Gastrocnemius medialis (tissue), 4 donors: ENCODE measurements around the gene CTSD.

Experiments used
- POLR2A ChIP-seq, 2 donors: fragments of 450-650 bp; IDR thresholded peaks; one replicate each; pipeline ENCODE4 v1.6.1; 2017; ENCODE audit warnings: antibody characterized with exemption in 2 of 2, mild to moderate bottlenecking in 2 of 2, moderate library complexity in 2 of 2
- TF ChIP-seq, protein P1 (sequence below), 5 experiments: fragments of 450-650 bp in 3 of 5; fragments of 200-600 bp in 2 of 5; sonication (generic) in 2 of 5; IDR thresholded peaks in 4 of 5; conservative IDR thresholded peaks in 1 of 5; 1 replicate in 4 of 5; 2 replicates in 1 of 5; pipeline ENCODE4 v1.5.1; 2016 to 2019; ENCODE audit warnings: antibody characterized with exemption in 5 of 5, mild to moderate bottlenecking in 3 of 5, moderate library complexity in 3 of 5

DNA sequence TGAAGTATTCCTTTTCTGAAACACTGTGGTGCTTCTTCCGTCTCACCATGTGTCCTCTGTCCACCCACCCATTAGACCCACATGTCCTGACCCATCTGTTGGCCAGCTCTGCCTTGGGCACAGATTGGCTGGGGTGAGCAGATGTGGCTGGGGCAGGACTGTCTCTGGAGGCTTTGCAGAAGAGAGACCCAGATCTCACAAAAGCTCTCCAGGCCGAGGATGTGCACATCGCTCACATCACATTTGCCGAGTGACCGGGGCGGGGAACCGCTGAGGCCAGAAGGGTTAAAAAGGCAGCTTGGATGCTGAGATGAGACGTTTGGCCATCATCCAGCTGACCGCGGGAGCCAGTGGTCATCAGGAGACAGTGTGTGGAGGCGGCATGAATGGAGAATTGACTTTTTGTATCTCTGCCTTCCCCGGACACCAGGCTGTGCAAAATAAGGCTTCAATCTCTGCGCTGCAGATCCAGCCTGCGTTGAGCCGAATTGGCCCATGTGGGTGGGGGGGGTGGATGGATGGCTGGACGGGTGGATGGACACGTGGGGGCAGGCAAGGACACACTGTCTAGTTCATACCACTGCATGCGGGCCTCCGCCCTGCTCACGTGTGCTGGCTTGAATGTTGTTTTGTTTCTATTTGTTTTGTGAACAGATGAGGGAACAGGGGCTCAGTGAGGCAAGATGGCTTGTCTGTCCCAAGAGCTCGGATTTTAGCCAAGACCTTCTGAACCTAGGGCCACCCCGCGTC, 19.4 kb downstream of the CTSD start:
- TF ChIP-seq, protein P1, sequence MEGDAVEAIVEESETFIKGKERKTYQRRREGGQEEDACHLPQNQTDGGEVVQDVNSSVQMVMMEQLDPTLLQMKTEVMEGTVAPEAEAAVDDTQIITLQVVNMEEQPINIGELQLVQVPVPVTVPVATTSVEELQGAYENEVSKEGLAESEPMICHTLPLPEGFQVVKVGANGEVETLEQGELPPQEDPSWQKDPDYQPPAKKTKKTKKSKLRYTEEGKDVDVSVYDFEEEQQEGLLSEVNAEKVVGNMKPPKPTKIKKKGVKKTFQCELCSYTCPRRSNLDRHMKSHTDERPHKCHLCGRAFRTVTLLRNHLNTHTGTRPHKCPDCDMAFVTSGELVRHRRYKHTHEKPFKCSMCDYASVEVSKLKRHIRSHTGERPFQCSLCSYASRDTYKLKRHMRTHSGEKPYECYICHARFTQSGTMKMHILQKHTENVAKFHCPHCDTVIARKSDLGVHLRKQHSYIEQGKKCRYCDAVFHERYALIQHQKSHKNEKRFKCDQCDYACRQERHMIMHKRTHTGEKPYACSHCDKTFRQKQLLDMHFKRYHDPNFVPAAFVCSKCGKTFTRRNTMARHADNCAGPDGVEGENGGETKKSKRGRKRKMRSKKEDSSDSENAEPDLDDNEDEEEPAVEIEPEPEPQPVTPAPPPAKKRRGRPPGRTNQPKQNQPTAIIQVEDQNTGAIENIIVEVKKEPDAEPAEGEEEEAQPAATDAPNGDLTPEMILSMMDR (IDR thresholded peaks at IDR 0.05 in 4 of 5, conservative IDR thresholded peaks at IDR 0.05 in 1 of 5) = no peak
- TF ChIP-seq POLR2A (IDR thresholded peaks at IDR 0.05) = no peak
